ENCODE results near the gene NEU4. TPM values are rescaled to one million over a fixed set of nuclear protein-coding genes. Genes with fewer than 3 reads are reported as not detected.
"Not testable (repeated sequence)": the region's sequence is repeated elsewhere in the genome, so short reads cannot be mapped to it uniquely, and the experiment has no call there.

Gene NEU4, protein sequence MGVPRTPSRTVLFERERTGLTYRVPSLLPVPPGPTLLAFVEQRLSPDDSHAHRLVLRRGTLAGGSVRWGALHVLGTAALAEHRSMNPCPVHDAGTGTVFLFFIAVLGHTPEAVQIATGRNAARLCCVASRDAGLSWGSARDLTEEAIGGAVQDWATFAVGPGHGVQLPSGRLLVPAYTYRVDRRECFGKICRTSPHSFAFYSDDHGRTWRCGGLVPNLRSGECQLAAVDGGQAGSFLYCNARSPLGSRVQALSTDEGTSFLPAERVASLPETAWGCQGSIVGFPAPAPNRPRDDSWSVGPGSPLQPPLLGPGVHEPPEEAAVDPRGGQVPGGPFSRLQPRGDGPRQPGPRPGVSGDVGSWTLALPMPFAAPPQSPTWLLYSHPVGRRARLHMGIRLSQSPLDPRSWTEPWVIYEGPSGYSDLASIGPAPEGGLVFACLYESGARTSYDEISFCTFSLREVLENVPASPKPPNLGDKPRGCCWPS
- 3.2 and 3.9 TPM in 2 replicates for total RNA-seq

DNA sequence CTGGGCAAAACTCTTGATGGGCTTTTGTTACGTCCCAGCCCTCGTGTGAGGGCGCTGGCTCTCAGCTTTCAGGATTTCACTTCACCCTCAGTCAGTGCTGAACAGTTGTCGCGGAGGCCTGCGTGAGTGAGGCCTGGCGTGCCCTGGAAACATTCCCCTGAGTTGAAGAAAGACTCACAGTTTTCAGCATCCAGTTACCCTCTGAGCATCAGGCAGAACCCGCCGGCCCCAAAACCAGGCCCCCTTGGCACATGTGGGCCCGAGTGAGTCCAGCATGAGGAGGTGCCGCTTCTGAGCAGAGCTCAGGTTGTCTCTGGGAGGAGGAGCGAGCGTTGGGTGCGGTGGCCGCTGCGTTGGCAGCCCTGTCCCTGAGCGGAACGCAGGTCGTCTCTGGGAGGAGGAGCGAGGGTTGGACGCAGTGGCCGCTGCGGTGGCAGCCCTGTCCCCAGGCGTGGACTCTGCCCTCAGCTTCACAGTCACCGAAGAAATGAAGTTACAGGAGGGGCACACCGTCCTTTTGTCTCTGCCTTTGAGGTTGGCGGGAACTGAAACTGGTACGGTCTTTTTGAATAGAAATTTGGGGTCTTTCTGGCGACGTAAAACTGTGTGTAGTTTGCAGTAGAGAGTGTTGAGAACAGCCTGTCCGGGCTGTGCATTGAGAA lies at the start of gene NEU4:
NEU4 (plus strand) TSS at position 473 of the 662 bp plus-strand sequence. CDS start 5,292 bp downstream, outside the sequence.
- intact Hi-C loops (cut with micrococcal nuclease) = no loop called here
- H3K27ac Mint-ChIP-seq = peak within 1 kb of the TSS; percentile 33
- H3K4me3 Mint-ChIP-seq (ENCODE audit: low read depth) = no peak within 1 kb of the TSS
- no peaks in the 10 kb centered on the region for H3K9me3 Mint-ChIP-seq
- no peaks in the 10 kb centered on the region for H3K27me3 Mint-ChIP-seq (ENCODE audit: low read depth)
- H3K36me3 Mint-ChIP-seq (ENCODE audit: low read depth) = no peaks in the 10 kb centered on the region
- peaks cover 6% of the 10 kb centered on the region for H3K4me1 Mint-ChIP-seq (ENCODE audit: low read depth)
- DNase-seq (ENCODE audit: low spot score) = no peak

DNA sequence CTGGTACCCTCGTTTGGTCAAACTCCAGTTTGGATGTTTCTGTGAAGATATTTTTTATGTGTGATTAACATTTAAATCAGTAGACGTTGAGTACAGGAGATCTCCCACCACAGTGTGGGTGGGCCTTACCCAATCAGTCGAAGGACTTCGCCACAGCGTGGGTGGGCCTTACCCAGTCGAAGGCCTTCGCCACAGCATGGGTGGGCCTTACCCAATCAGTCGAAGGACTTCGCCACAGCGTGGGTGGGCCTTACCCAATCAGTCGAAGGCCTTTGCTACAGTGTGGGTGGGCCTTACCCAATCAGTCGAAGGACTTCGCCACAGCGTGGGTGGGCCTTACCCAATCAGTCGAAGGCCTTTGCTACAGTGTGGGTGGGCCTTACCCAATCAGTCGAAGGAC lies 49.1 kb upstream of the NEU4 start:
- Mint-ChIP-seq H3K4me1 (ENCODE audit: low read depth) (peaks cover 11% of the 10 kb centered on the region), H3K36me3 (ENCODE audit: low read depth) (peaks cover 37% of the 10 kb centered on the region)
- H3K4me3 Mint-ChIP-seq (ENCODE audit: low read depth); H3K27me3 Mint-ChIP-seq (ENCODE audit: low read depth); H3K9me3 Mint-ChIP-seq; DNase-seq (ENCODE audit: low spot score); intact Hi-C loops (cut with micrococcal nuclease); H3K27ac Mint-ChIP-seq: not testable (repeated sequence)

DNA sequence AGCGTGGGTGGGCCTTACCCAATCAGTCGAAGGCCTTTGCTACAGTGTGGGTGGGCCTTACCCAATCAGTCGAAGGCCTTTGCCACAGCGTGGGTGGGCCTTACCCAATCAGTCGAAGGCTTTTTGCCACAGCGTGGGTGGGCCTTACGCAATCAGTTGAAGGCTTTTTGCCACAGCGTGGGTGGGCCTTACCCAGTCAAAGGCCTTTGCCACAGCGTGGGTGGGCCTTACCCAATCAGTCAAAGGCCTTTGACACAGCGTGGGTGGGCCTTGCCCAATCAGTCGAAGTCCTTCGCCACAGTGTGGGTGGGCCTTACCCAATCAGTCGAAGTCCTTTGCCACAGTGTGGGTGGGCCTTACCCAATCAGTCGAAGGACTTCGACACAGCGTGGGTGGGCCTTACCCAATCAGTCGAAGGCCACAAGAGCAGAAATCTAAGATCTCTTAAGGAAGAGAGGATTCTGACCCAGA lies 48.7 kb upstream of the NEU4 start:
- Mint-ChIP-seq H3K4me1 (ENCODE audit: low read depth) (peaks cover 11% of the 10 kb centered on the region), H3K4me3 (ENCODE audit: low read depth) (no peak overlapping the region), H3K36me3 (ENCODE audit: low read depth) (peaks cover 36% of the 10 kb centered on the region), H3K27ac (no peak overlapping the region), H3K9me3 (no peaks in the 10 kb centered on the region), H3K27me3 (ENCODE audit: low read depth) (no peaks in the 10 kb centered on the region)
- no peak for DNase-seq (ENCODE audit: low spot score)
- intact Hi-C loops (cut with micrococcal nuclease) = no loop called here

DNA sequence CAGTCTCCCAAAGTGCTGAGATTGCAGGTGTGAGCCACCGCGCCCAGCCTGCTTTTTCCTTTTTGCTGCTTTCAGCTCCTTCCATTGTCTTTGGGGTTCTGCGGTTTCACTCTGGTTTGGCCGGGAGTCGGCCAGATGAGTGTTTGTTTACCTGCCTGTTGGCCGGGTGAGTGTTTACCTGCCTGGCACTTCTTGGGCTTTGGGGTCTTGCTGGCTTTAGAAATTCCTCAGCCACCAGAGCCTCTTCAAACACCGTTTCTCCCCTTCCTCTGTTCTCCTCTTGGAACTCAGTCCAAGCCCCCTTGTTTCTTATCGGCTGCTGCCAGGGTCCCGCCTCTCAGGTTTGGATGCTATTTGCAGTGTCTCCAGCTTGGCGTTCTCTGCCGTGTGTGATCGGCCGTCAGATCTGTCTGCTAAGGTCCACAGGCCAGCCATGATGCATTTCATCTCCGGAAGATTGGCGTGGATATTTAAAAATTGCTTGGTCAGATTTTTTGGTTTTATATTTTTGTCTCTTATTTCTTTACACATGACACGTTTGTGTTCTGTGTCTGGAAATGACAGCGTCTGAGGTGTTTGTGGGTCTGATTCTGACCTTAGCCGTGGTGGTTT lies 46.6 kb upstream of the NEU4 start:
- Mint-ChIP-seq H3K36me3 (ENCODE audit: low read depth) (peaks cover 33% of the 10 kb centered on the region), H3K27me3 (ENCODE audit: low read depth) (no peaks in the 10 kb centered on the region), H3K4me3 (ENCODE audit: low read depth) (peak overlapping the region; percentile 4), H3K4me1 (ENCODE audit: low read depth) (peaks cover 11% of the 10 kb centered on the region), H3K9me3 (no peaks in the 10 kb centered on the region), H3K27ac (peak overlapping the region; percentile 69)
- intact Hi-C loops (cut with micrococcal nuclease) = no loop called here
- DNase-seq (ENCODE audit: low spot score) = no peak

DNA sequence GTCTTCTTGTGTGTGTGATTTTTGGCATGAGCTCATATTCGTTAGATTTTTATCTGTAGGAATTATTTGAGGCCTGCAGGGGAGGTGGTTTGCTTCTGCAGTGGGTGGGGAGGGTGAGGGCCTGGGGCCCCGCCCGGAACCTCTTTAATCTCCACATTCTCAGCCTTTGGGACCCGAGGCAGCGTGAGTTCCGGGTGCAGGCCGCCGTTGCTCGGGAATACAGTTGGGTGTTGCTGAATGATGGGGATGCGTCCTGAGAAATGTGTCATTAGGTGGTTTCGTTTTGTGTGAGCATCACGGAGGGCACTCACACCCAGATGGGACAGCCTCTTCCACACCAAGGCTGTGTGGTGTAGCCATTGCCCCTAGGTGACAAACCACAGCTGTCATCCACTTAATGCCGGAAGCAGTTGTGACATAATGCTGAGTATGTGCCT lies 46.0 kb upstream of the NEU4 start:
- Mint-ChIP-seq H3K4me3 (ENCODE audit: low read depth) (no peak overlapping the region), H3K36me3 (ENCODE audit: low read depth) (peaks cover 31% of the 10 kb centered on the region), H3K27me3 (ENCODE audit: low read depth) (no peaks in the 10 kb centered on the region), H3K4me1 (ENCODE audit: low read depth) (peaks cover 11% of the 10 kb centered on the region), H3K9me3 (no peaks in the 10 kb centered on the region), H3K27ac (peak overlapping the region; percentile 69)
- DNase-seq (ENCODE audit: low spot score) = no peak
- intact Hi-C loops (cut with micrococcal nuclease) = no loop called here

DNA sequence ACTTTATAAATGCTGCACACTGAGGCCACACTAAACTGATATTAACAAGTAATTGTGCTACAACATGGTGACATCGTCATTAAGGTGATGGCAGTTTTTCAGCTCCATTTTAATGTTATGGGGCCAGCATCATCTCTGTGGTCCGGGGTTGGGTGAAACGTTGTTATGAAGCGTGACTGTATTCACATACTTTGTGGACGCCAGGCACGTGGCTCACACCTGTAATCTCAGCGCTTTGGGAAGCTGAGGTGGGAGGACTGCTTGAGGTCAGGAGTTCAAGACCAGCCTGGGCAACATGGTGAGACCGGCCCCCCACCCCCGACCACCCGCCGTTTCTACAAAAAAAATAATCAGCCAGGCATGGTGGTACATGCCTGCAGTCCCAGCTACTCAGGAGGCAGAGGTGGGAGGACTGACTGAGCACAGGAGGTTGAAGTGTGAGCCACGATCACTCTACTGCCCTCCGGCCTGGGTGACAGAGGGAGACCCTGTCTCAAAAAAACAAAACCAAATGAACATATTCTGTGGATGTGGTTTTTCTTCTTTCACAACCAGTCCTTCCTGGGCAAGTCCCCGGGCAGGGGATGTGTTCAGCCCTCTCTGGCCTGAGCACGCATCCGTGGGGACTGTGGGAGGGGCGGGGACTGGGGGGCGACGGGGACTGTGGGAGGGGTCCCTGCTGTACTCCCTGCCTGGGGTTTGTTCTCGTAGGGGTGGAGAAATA lies 45.3 kb upstream of the NEU4 start:
- intact Hi-C loops (cut with micrococcal nuclease) = no loop called here
- H3K4me3 Mint-ChIP-seq (ENCODE audit: low read depth) = no peak overlapping the region
- H3K9me3 Mint-ChIP-seq = no peaks in the 10 kb centered on the region
- H3K27ac Mint-ChIP-seq = no peak overlapping the region
- H3K27me3 Mint-ChIP-seq (ENCODE audit: low read depth) = no peaks in the 10 kb centered on the region
- peaks cover 11% of the 10 kb centered on the region for H3K4me1 Mint-ChIP-seq (ENCODE audit: low read depth)
- no peak for DNase-seq (ENCODE audit: low spot score)
- peaks cover 25% of the 10 kb centered on the region for H3K36me3 Mint-ChIP-seq (ENCODE audit: low read depth)

DNA sequence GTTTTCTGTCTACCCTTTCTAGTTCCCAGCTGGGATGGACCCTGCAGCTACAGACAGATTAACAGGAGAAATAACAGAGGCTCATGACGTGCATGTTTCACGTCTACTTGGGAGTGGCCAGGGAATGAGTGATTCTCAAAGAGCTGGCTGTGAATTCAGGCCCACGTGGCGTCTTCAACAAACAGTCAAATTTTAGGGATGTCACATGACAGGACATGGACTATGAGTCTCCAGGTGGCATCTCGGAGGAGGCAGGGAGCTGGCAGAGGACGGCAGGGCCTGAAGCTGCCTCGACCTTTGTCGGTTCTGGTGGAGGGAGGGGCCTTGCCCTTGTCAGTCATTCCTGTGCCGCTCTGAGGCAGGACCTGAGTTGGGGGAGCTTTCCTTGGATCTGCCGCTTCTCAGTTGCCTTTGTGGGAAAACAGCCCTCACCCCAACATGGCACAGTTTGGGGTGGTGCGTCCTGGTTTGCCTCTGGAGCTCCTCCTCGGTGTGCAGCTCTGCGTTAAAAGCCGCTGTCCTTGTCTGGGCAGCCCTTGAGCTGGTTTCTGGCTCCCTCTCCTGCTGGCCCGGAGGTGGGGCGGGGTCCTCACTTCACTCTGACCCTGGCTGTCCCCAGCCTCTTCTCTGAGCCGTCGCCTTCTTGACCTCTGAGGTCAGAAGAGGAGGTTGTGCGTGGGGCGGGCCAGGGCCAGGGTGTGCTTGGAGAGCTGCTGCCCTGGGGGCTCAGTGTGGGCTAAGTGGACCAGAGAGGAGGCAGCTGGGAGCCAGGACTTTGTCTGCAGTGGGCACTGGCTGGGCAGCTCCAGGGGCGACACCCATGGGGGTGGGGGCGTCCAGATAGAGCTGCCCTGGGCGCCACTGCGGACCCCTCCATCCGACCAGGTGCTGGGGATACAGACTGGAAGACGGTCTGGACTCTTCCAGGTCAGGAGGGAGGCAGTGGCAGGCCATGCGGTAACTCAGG lies 44.4 kb upstream of the NEU4 start:
- no peak overlapping the region for H3K27ac Mint-ChIP-seq
- H3K4me1 Mint-ChIP-seq (ENCODE audit: low read depth) = peaks cover 11% of the 10 kb centered on the region
- no peak overlapping the region for H3K4me3 Mint-ChIP-seq (ENCODE audit: low read depth)
- no peaks in the 10 kb centered on the region for H3K27me3 Mint-ChIP-seq (ENCODE audit: low read depth)
- H3K36me3 Mint-ChIP-seq (ENCODE audit: low read depth) = peaks cover 16% of the 10 kb centered on the region
- no peak for DNase-seq (ENCODE audit: low spot score)
- H3K9me3 Mint-ChIP-seq = no peaks in the 10 kb centered on the region
- intact Hi-C loops (cut with micrococcal nuclease) = no loop called here

DNA sequence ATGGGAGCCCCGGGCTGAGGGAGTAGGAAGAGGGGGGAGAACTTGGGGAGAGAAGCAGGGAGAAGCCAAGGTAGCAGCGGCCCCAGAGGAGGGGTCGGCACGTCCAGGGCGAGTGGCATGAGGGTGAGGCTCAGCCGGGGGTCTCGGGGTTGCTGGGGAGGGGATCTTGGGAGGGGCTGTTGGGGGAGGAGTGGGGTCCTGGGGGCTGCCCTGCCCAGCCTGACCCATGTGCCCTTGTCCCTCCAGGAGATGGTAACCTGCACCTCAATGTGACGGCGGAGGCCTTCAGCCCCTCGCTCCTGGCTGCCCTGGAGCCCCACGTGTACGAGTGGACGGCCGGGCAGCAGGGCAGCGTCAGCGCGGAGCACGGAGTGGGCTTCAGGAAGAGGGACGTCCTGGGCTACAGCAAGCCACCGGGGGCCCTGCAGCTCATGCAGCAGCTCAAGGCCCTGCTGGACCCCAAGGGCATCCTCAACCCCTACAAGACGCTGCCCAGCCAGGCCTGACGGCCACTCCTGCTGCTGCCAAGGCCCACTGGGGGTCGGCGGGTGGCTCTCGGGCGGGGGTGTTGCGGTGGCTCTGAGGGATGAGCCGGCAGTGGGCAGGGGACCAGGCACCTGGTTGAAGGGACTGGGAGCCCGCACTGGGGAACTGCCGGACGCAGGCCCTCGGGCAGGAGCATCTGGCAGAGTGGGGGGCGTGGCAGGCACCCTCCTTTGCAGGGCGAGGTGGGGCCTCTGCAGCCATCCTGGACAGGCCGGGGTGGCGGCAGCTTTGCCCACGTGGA lies 41.3 kb upstream of the NEU4 start:
- intact Hi-C loops (cut with micrococcal nuclease) = no loop called here
- Mint-ChIP-seq H3K4me3 (ENCODE audit: low read depth) (no peak overlapping the region), H3K36me3 (ENCODE audit: low read depth) (peaks cover under 1% of the 10 kb centered on the region), H3K4me1 (ENCODE audit: low read depth) (peaks cover 12% of the 10 kb centered on the region), H3K27ac (no peak overlapping the region), H3K27me3 (ENCODE audit: low read depth) (no peaks in the 10 kb centered on the region), H3K9me3 (no peaks in the 10 kb centered on the region)
- no peak for DNase-seq (ENCODE audit: low spot score)

DNA sequence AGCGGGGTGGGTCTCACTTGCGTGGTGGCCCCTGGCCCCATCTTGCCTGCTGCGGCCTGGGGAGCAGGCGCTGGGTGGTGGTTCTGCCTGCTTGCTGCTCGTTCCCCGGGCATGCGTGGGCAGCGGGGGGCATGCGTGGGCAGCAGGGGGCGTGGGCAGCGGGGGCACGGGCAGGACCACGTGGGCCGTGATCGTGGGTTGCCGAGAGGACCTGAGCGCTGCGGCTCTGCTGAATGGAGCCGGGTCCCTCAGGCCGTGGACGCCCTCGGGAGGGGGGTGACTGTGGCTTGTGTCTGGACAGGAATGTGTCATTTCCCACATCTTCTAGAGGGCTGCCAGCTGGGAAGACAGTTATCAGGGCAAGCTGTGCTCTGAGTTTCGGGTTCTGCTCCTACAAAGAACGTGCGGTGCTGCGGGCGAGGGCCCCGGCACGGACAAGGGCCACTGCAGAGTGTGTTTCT lies 40.7 kb upstream of the NEU4 start:
- intact Hi-C loops (cut with micrococcal nuclease) = no loop called here
- Mint-ChIP-seq H3K9me3 (no peaks in the 10 kb centered on the region), H3K27me3 (ENCODE audit: low read depth) (no peaks in the 10 kb centered on the region), H3K36me3 (ENCODE audit: low read depth) (no peaks in the 10 kb centered on the region), H3K4me1 (ENCODE audit: low read depth) (peaks cover 6% of the 10 kb centered on the region), H3K4me3 (ENCODE audit: low read depth) (no peak overlapping the region), H3K27ac (no peak overlapping the region)
- no peak for DNase-seq (ENCODE audit: low spot score)

DNA sequence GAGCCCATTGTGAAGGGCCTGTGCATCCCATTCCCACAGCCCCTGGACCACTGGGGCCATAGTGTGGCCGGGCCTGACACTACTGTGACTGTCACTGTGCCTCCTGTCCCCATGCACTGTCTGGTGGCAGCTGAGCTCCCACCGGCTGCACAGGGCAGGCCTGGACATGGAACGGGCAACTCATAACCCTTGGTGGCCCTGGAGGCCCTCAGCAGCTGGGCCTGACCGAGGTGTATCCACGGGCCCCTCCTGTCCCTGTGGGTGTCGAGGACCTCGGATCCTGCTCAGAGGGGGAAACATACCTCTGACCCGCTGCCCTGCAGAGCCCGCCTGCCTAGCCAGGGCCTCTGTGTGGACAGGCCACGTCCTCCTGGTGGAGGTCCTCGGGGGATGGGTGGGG lies 40.1 kb upstream of the NEU4 start:
- Mint-ChIP-seq H3K4me1 (ENCODE audit: low read depth) (peaks cover 5% of the 10 kb centered on the region), H3K27ac (no peak overlapping the region), H3K9me3 (no peaks in the 10 kb centered on the region), H3K36me3 (ENCODE audit: low read depth) (no peaks in the 10 kb centered on the region), H3K4me3 (ENCODE audit: low read depth) (no peak overlapping the region), H3K27me3 (ENCODE audit: low read depth) (no peaks in the 10 kb centered on the region)
- intact Hi-C loops (cut with micrococcal nuclease) = no loop called here
- no peak for DNase-seq (ENCODE audit: low spot score)

DNA sequence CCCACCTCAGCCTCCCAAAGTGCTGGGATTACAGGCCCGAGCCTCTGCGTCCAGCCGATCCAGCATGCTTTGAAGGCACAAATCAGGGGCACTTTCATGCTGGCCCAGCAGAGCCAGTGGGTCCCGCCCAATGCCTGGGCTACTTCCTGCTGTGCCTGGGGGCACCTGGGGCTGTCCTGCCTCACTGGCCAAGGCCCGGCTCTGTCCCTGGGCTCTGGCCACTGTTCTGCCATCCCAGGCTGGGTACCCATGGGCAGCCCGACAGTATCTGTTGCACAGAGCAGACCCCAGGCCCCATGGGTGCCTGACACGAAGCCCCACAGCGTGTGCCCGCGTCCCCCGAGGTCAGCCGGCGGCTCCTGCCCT lies 39.2 kb upstream of the NEU4 start:
- DNase-seq (ENCODE audit: low spot score) = no peak
- Mint-ChIP-seq H3K4me3 (ENCODE audit: low read depth) (no peak overlapping the region), H3K4me1 (ENCODE audit: low read depth) (peaks cover 5% of the 10 kb centered on the region), H3K27me3 (ENCODE audit: low read depth) (no peaks in the 10 kb centered on the region), H3K27ac (no peak overlapping the region), H3K9me3 (no peaks in the 10 kb centered on the region), H3K36me3 (ENCODE audit: low read depth) (no peaks in the 10 kb centered on the region)
- intact Hi-C loops (cut with micrococcal nuclease) = no loop called here

Measured in activated T-helper 2 cell treated with anti-CD3 and anti-CD28 coated beads, Interferon-gamma antibody, Interleukin-2, Interleukin-4, amounts not matched to agents 10 μg/mL and 5 μg/mL and 100 μg/mL, durations not matched to agents 14 hours and 24 hours and 36 hours (primary cell).